CD4-positive, alpha-beta T cell (primary cell): ENCODE measurements around the gene GRK4. TPM values are rescaled to one million over a fixed set of nuclear protein-coding genes. Genes with fewer than 3 reads are reported as not detected.

Experiments
- ATAC-seq: fragments of 200-7000 bp; cut with Tn5 transposase; one replicate; pipeline ENCODE4 v1.10.0; 2022; ENCODE audit warnings: mild to moderate bottlenecking; ENCODE audit not compliant: poor library complexity
- CTCF ChIA-PET: fragments of 350-600 bp; sonication (Branson Sonifier 250); formaldehyde crosslinking; loops from one replicate; lab custom pipeline; 2021; ENCODE audit warnings: antibody characterized with exemption, inconsistent platforms; lab: Charles Lee
- POLR2A ChIA-PET: fragments of 350-600 bp; sonication (Branson Sonifier 250); formaldehyde crosslinking; loops from one replicate; lab custom pipeline; 2021; ENCODE audit warnings: antibody characterized with exemption, inconsistent platforms; lab: Charles Lee
- DNase-seq, 14 experiments: peaks; one replicate each; pipeline ENCODE4 v3.0.0-alpha.2; 2013 to 2020; ENCODE audit warnings: mixed read lengths in 2 of 14
- H3K27ac ChIP-seq, 2 donors: one replicate each; pipeline versions ENCODE4 v1.5.1 to v1.7.0; 2013; ENCODE audit warnings: low read length in 2 of 2, low read depth in 1 of 2, mild to moderate bottlenecking in 1 of 2
- H3K27me3 ChIP-seq, 2 experiments: 1 replicate in 1 of 2; 2 replicates in 1 of 2; pipeline versions ENCODE4 v1.6.1 to v1.7.0; 2013; ENCODE audit warnings: low read length in 2 of 2, control low read depth in 1 of 2, mild to moderate bottlenecking in 1 of 2, moderate library complexity in 1 of 2; ENCODE audit not compliant: insufficient read depth in 2 of 2, control insufficient read depth in 1 of 2
- H3K36me3 ChIP-seq: one replicate; pipeline ENCODE4 v1.6.1; 2013; ENCODE audit warnings: low read length, control low read depth; ENCODE audit not compliant: insufficient read depth
- H3K4me1 ChIP-seq: one replicate; pipeline ENCODE4 v1.6.1; 2013; ENCODE audit warnings: low read length, control low read depth; ENCODE audit not compliant: insufficient read depth
- H3K4me3 ChIP-seq: one replicate; pipeline ENCODE4 v1.5.1; 2013; ENCODE audit warnings: mild to moderate bottlenecking, low read length, moderate library complexity
- H3K9me3 ChIP-seq, 2 experiments: 1 replicate in 1 of 2; 2 replicates in 1 of 2; pipeline versions ENCODE4 v1.6.1 to v1.7.0; 2013; ENCODE audit warnings: low read length in 2 of 2, mild to moderate bottlenecking in 2 of 2, control low read depth in 1 of 2, moderate library complexity in 1 of 2; ENCODE audit not compliant: control insufficient read depth in 1 of 2, insufficient read depth in 1 of 2
- H3K27ac Mint-ChIP-seq: one replicate; pipeline ENCODE4 v1.8.0; 2020; ENCODE audit warnings: mixed read lengths
- H3K27me3 Mint-ChIP-seq: one replicate; pipeline ENCODE4 v1.8.0; 2021; ENCODE audit warnings: mixed read lengths
- H3K36me3 Mint-ChIP-seq: one replicate; pipeline ENCODE4 v1.8.0; 2021; ENCODE audit warnings: low read depth, mixed read lengths
- H3K4me1 Mint-ChIP-seq: one replicate; pipeline ENCODE4 v1.8.0; 2021; ENCODE audit warnings: low read depth, mixed read lengths
- H3K4me3 Mint-ChIP-seq: one replicate; pipeline ENCODE4 v1.8.0; 2020; ENCODE audit warnings: mild to moderate bottlenecking, mixed read lengths
- H3K9me3 Mint-ChIP-seq: one replicate; pipeline ENCODE4 v1.8.0; 2020; ENCODE audit warnings: mixed read lengths
- intact Hi-C, 2 experiments: fragments of 100-400 bp; cut with DNase I in 1 of 2; cut with micrococcal nuclease in 1 of 2; formaldehyde crosslinking; loops; one replicate each; pipeline versions ENCODE4 v1.15.1 to v1.9.0; 2023 to 2025; cut with DNase I, micrococcal nuclease
- total RNA-seq, 174 experiments: library from RNA in 2 of 174; stranded (reverse) in 2 of 174; gene quantifications; one replicate each; pipeline ENCODE4 v1.2.3 and lab custom pipeline; 2021 to 2026
- TF ChIP-seq, protein P1 (sequence below): fragments of 200-600 bp; IDR thresholded peaks from one replicate; pipeline ENCODE4 v1.8.0; 2022; ENCODE audit warnings: antibody characterized with exemption, mild to moderate bottlenecking

The GRK4 gene
- total RNA-seq, 2 experiments from 2014 or later = 1.2 to 1.8 TPM

DNA sequence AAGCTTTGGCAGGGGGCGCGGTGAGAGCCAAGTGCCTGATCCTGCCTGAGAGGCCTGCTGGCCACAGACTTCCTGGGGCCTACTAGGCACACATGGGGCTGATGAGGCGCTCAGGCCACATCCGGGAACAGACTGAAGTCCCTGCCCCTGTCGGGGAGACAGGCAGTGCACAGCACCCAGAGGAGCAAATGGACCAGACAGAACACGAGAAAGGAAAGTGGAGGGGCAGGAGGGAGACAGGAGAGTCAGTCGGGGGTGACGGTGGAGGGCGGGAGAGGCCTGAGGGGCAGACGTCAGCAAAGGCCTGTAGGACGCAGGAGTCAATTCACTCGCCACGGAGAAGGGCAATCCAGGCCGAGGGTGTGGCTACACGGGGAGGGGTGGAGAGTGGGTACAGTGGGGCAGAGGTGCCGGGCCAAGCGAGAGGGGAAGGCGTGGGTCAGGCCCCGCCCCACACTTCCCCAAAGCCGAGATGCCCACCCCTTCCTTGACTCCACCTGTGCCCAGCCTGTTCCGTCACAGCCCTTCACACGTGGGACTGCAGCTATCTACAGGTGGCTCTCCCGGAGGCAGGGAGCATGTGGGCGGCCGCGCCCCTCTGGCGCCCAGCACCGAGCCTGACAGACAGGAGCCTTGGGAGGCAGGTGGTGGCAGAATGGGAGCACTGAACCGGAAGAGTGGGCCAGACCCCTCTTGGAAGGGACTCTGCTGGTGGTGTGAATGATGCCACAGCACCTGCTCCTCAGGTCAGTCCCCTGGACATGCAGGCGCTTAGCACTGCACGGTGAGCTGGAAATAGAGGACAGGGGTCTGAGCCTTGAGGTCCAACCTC lies 20.6 kb upstream of the GRK4 start:
- DNase-seq = peak in 3 of 14 experiments; percentile 51 to 65 (median 62)
- TF ChIP-seq, protein P1, sequence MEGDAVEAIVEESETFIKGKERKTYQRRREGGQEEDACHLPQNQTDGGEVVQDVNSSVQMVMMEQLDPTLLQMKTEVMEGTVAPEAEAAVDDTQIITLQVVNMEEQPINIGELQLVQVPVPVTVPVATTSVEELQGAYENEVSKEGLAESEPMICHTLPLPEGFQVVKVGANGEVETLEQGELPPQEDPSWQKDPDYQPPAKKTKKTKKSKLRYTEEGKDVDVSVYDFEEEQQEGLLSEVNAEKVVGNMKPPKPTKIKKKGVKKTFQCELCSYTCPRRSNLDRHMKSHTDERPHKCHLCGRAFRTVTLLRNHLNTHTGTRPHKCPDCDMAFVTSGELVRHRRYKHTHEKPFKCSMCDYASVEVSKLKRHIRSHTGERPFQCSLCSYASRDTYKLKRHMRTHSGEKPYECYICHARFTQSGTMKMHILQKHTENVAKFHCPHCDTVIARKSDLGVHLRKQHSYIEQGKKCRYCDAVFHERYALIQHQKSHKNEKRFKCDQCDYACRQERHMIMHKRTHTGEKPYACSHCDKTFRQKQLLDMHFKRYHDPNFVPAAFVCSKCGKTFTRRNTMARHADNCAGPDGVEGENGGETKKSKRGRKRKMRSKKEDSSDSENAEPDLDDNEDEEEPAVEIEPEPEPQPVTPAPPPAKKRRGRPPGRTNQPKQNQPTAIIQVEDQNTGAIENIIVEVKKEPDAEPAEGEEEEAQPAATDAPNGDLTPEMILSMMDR = no peak
- Mint-ChIP-seq H3K27ac (peak overlapping the region; percentile 79), H3K27me3 (no peaks in the 10 kb centered on the region), H3K4me1 (no peaks in the 10 kb centered on the region), H3K4me3 (no peak overlapping the region), H3K36me3 (peaks cover 94% of the 10 kb centered on the region), H3K9me3 (no peaks in the 10 kb centered on the region)
- Histone ChIP-seq H3K4me3 (no peak overlapping the region), H3K27ac (no peak overlapping the region), H3K36me3 (peaks cover 86% of the 10 kb centered on the region), H3K4me1 (peaks cover 35% of the 10 kb centered on the region), H3K9me3 (no peaks in the 10 kb centered on the region), H3K27me3 (no peaks in the 10 kb centered on the region)
- CTCF ChIA-PET = no interaction called here
- intact Hi-C loops = no loop called here
- peak; percentile 51 for ATAC-seq
- POLR2A ChIA-PET = interaction anchor here (1.4 kb wide), 1 partner anchor 21 kb away, joined by 4 read pairs; the partner anchor contains the start of genes GRK4 and NOP14

DNA sequence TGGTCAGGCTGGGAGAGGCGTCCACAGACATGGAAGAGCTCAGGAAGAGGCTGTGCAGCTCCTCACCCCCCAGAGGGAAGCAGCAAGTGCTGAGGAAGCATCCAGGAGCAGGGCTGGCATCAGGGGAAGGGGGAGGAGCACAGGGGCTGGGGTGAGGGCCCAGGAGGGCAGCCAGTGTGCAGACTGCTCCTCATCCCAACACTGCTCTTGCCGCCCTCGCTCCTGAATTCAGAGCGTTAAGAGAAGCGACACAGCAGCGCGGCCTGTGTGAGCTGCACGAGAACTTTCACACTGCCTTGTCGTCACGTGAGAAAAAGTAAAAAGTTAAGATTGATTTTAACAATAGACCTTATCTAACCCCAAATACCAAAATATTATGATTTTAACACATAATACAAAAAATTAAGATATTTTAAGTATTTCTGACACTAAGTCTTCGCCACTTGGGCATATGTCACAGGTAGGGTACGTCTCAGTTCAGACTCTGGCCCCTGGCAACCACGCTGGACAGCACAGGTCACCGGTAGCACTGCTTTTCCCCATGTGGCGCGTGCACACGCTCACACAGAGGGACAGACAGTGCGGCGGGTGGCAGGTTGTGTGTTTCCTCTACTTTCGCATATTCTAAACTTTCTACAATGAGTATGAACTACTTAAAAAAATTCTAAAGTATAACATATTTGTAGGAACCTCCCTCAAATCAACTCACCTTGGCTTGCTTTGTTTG lies 19.8 kb upstream of the GRK4 start:
- Mint-ChIP-seq H3K36me3 (peaks cover 98% of the 10 kb centered on the region), H3K27me3 (no peaks in the 10 kb centered on the region), H3K4me1 (no peaks in the 10 kb centered on the region), H3K9me3 (no peaks in the 10 kb centered on the region), H3K27ac (no peak overlapping the region), H3K4me3 (no peak overlapping the region)
- Histone ChIP-seq H3K27me3 (no peaks in the 10 kb centered on the region), H3K9me3 (no peaks in the 10 kb centered on the region), H3K4me3 (no peak overlapping the region), H3K27ac (no peak overlapping the region), H3K4me1 (peaks cover 32% of the 10 kb centered on the region), H3K36me3 (peaks cover 88% of the 10 kb centered on the region)
- ATAC-seq = no peak
- TF ChIP-seq, protein P1 = no peak
- no peak for DNase-seq
- ChIA-PET POLR2A (interaction anchor here (0.7 to 1.4 kb wide), 2 partner anchors 8 to 20 kb away, joined by 3 to 4 read pairs; partner anchors contain the start of genes GRK4 and NOP14), CTCF (no interaction called here)
- intact Hi-C loops = no loop called here

DNA sequence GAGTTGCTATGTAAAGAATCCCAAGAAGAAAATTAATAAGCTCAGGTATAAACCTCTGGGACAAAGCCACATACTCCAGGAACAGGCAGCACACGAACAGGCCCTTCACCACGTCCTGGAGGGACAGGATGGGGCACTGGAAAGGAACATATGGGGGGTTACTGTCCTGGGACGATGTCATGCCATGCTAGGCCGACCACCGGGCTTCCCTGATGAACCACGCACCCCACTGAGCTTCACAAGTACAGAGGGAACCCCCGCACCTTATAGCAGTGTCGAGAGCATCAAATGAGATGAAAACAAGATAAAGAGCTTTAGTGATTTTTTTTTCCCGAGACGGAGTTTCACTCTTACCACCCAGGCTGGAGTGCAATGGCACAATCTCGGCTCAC lies 19.3 kb upstream of the GRK4 start:
- Mint-ChIP-seq H3K4me1 (no peaks in the 10 kb centered on the region), H3K4me3 (no peak overlapping the region), H3K9me3 (no peaks in the 10 kb centered on the region), H3K27me3 (no peaks in the 10 kb centered on the region), H3K27ac (no peak overlapping the region), H3K36me3 (peaks cover 99% of the 10 kb centered on the region)
- intact Hi-C loops = no loop called here
- CTCF ChIA-PET = no interaction called here
- no peaks in the 10 kb centered on the region for H3K27me3 ChIP-seq
- H3K4me3 ChIP-seq = no peak overlapping the region
- ATAC-seq (no peak), DNase-seq (no peak)
- H3K27ac ChIP-seq = no peak overlapping the region
- H3K36me3 ChIP-seq = peaks cover 88% of the 10 kb centered on the region
- no peaks in the 10 kb centered on the region for H3K9me3 ChIP-seq
- H3K4me1 ChIP-seq = peaks cover 32% of the 10 kb centered on the region
- POLR2A ChIA-PET = interaction anchor here (0.7 to 1.4 kb wide), 3 partner anchors 9 to 20 kb away, joined by 3 to 4 read pairs (median 3); partner anchors contain the start of genes GRK4 and NOP14
- TF ChIP-seq, protein P1 = no peak
